PC-3 (cell line): ENCODE measurements around the gene REX1BD.

Experiments used
- CTCF ChIP-seq: fragments of 300-600 bp; sonication (generic); conservative IDR thresholded peaks from 2 replicates; pipeline ENCODE4 v1.5.1; 2017; ENCODE audit warnings: antibody characterized with exemption, low read depth, mild to moderate bottlenecking, low read length
- EZH2 ChIP-seq: fragments of 300-600 bp; sonication (generic); IDR thresholded peaks from one replicate; pipeline ENCODE4 v1.6.1; 2017; ENCODE audit warnings: antibody characterized with exemption, mild to moderate bottlenecking, low read length; ENCODE audit not compliant: unreplicated experiment
- EZH2phosphoT487 ChIP-seq: fragments of 300-600 bp; sonication (generic); IDR thresholded peaks from 2 replicates; pipeline ENCODE4 v1.6.1; 2018; ENCODE audit warnings: mild to moderate bottlenecking, antibody characterized with exemption, low read length, borderline replicate concordance

- TF ChIP-seq CTCF (no peak), EZH2 (no peak), EZH2phosphoT487 (no peak)
Measured at GRCh38 chr19:18577365-18577914, 11.2 kb upstream of the REX1BD start.
